Natural killer cell treated with Interleukin-12 subunit alpha and Interleukin-12 subunit beta and Interleukin-15 and Interleukin-18, amount 100 ng/mL, for 72 hours (primary cell): ENCODE measurements around the gene CLEC17A. TPM values are rescaled to one million over a fixed set of nuclear protein-coding genes. Genes with fewer than 3 reads are reported as not detected.
A peak's percentile ranks its signal among the peaks of the same experiment; 100 is the strongest.
"Not testable (repeated sequence)": the region's sequence is repeated elsewhere in the genome, so short reads cannot be mapped to it uniquely, and the experiment has no call there.

ENCODE experiments used
- ATAC-seq, 2 donors: fragments of 150-1000 bp; cut with Tn5 transposase in 1 of 2; sonication (Bioruptor Pico), chemical (Tn5 transposase) in 1 of 2; 2 replicates each; pipeline ENCODE4 v1.10.0; 2021
- DNase-seq: peaks from one replicate; pipeline ENCODE4 v3.0.0; 2022; ENCODE audit warnings: low spot score
- H3K27ac Mint-ChIP-seq, 2 donors: 1 replicate in 1 of 2; 2 replicates in 1 of 2; pipeline ENCODE4 v1.8.0; 2022; ENCODE audit warnings: mixed read lengths in 2 of 2, mild to moderate bottlenecking in 1 of 2, moderate library complexity in 1 of 2
- H3K27me3 Mint-ChIP-seq, 2 donors: 1 replicate in 1 of 2; 2 replicates in 1 of 2; pipeline ENCODE4 v1.8.0; 2022; ENCODE audit warnings: mixed read lengths in 2 of 2
- H3K36me3 Mint-ChIP-seq: one replicate; pipeline ENCODE4 v1.8.0; 2022; ENCODE audit warnings: mixed read lengths
- H3K4me1 Mint-ChIP-seq, 2 donors: 1 replicate in 1 of 2; 2 replicates in 1 of 2; pipeline ENCODE4 v1.8.0; 2022; ENCODE audit warnings: low read depth in 2 of 2, mixed read lengths in 2 of 2, mild to moderate bottlenecking in 1 of 2
- H3K4me3 Mint-ChIP-seq: one replicate; pipeline ENCODE4 v1.8.0; 2022; ENCODE audit warnings: mixed read lengths
- H3K9me3 Mint-ChIP-seq: 2 replicates; pipeline ENCODE4 v1.8.0; 2022; ENCODE audit warnings: mixed read lengths
- total RNA-seq, 2 donors: library from RNA; stranded (reverse); gene quantifications; one replicate each; pipeline ENCODE4 v1.2.3, GENCODE V29; 2022

Gene CLEC17A
- total RNA-seq, 2 donors from 2014 or later: 0.28 TPM; not detected in 1

DNA sequence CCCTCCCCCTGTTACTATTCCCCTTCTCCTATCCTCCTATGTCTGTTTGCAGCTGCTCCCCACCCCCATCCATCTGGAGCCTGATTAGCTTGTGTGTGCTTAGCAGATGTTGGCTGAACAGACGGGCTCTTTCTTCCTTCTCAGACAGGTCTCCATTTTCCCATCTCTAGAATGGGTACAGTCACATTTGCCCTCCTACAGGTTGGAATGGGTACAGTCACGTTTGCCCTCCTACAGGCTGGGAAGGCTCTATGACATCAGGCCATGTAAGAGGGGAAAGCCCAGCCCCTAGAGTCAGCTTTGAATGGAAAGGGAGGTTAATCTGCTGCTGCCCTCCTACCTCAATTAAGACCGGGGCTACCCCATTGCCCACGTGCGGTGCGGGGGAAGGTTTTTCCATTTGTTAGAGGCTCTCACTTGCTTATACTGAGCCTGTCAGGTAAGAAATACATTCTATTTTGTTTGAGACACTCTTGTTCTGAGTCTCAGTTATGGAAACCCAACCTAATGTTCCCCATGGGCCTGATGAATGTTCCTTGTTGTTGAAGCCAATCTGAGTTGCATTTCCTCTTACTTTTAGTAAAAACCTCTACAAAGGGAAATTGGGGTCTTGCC, 2.2 kb upstream of the CLEC17A start:
- ATAC-seq: no peak

DNA sequence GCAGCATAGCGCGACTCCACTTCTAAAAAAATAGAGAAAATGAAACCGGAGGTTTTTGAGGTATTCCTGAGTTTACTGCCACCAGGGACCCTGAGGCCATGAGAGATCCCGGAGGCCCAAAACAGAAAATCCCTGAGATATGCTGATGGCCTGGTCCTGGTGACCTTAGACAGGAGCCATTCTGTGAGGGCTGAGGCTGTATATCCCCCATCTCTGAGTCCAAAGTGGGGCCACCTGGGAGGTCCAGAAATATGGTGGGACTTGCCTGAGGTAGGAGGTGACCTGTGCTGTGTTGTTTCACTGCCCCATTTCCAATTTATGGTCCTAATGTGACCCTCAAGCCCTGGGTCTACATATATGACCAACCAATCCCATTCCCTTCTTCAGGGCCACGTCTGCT, 1.5 kb downstream of the CLEC17A start:
- not testable (repeated sequence) for H3K27ac Mint-ChIP-seq, H3K4me3 Mint-ChIP-seq, H3K4me1 Mint-ChIP-seq, ATAC-seq, H3K27me3 Mint-ChIP-seq, H3K9me3 Mint-ChIP-seq, DNase-seq, H3K36me3 Mint-ChIP-seq

More for the DNA sequence above, 2.2 kb upstream of the CLEC17A start:
- no peaks in the 10 kb centered on the region for H3K9me3 Mint-ChIP-seq
- no peaks in the 10 kb centered on the region for H3K4me1 Mint-ChIP-seq
- no peaks in the 10 kb centered on the region for H3K36me3 Mint-ChIP-seq
- H3K27ac Mint-ChIP-seq: no peak overlapping the region
- no peak overlapping the region for H3K4me3 Mint-ChIP-seq
- DNase-seq: no peak
- H3K27me3 Mint-ChIP-seq: peaks cover 0 to 5% of the 10 kb centered on the region in 2 donors

DNA sequence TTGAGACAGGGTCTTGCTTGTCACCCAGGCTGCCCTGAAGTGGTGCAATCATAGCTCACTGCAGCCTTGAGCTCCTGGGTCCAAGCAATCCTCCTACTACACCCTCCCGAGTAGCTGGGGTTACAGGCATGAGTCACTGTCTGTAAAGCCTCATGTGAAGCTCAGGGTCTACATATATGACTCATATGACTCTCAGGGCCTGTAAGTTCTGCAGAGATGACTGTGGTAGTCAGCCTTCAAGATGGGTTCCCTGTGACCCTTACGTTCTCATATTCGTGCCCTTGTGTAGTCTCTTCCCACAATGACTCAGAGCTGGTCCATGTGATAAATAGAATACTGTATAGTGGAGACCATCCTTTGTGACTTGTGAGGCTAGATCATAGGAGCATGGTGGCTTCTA, 2.3 kb downstream of the CLEC17A start:
- not testable (repeated sequence) for H3K9me3 Mint-ChIP-seq

GRCh38 chr19:14589433-14589832, 6.5 kb downstream of the CLEC17A start:
- not testable (repeated sequence) for H3K9me3 Mint-ChIP-seq, H3K4me1 Mint-ChIP-seq, H3K36me3 Mint-ChIP-seq, H3K27ac Mint-ChIP-seq, H3K4me3 Mint-ChIP-seq, H3K27me3 Mint-ChIP-seq, DNase-seq
- ATAC-seq: peak; percentile 63 to 67

More for the DNA sequence above, 2.3 kb downstream of the CLEC17A start:
- not testable (repeated sequence) for H3K4me1 Mint-ChIP-seq, H3K27ac Mint-ChIP-seq, H3K4me3 Mint-ChIP-seq, H3K36me3 Mint-ChIP-seq, H3K27me3 Mint-ChIP-seq, DNase-seq
- peak; percentile 93 to 97 for ATAC-seq

DNA sequence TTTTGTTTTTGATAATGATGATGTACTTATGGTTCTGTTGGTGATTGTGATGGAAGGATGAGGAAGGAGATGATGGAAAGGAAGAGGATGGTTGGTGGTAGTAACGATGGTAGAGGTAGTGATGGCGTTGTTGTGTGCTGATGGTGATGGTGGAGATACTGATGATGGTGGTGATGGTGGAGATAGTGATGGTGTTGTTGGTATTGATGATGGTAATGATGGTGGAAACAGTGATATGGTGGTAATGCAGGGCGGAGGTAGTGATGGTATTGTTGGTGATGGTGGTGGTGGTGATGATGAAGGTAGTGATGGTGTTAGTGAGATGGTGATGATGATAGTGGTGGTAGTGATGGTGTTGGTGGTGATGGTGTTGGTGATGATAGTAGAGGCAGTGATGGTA, 12.7 kb downstream of the CLEC17A start:
- DNase-seq (no peak), ATAC-seq (no peak)
- Mint-ChIP-seq H3K4me3 (no peak overlapping the region), H3K36me3 (peaks cover 10% of the 10 kb centered on the region), H3K9me3 (peaks cover 7% of the 10 kb centered on the region), H3K27me3 (peaks cover 0 to 6% of the 10 kb centered on the region in 2 donors), H3K27ac (no peak overlapping the region), H3K4me1 (peaks cover 7 to 9% of the 10 kb centered on the region in 2 donors)

DNA sequence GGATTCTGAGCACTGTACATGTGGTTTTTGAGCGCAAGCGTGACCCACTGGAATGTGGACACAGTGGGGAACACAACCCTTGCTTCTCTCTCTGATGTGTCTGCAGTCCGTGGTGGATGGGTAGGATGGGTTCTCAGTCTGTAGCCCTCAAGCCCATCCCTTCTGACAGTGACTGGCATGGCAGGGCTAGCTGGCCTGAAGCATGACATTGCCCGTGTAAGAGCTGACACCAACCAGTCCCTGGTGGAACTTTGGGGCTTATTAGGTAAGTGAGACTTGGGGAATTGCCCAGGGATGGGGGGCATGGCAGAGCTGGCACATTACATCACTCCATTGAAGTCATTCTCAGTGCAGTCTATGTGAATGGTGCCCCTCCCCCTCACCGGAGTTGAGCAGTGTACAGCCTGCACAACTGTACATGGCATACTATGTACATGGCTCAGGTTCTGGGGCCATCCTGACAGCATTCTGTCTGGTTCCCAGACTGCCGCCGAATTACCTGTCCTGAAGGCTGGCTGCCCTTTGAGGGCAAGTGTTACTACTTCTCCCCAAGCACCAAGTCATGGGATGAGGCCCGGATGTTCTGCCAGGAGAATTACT, 16.8 kb downstream of the CLEC17A start:
- peaks cover 7% of the 10 kb centered on the region for H3K9me3 Mint-ChIP-seq
- no peaks in the 10 kb centered on the region for H3K27me3 Mint-ChIP-seq
- no peak for DNase-seq
- H3K4me1 Mint-ChIP-seq: peaks cover 7 to 9% of the 10 kb centered on the region in 2 donors
- ATAC-seq: no peak
- no peak overlapping the region for H3K4me3 Mint-ChIP-seq
- H3K36me3 Mint-ChIP-seq: peaks cover 10% of the 10 kb centered on the region
- H3K27ac Mint-ChIP-seq: no peak overlapping the region

GRCh38 chr19:14603990-14604387, 21.1 kb downstream of the CLEC17A start:
- DNase-seq: no peak
- Mint-ChIP-seq H3K9me3 (no peaks in the 10 kb centered on the region), H3K36me3 (no peaks in the 10 kb centered on the region), H3K27me3 (peaks cover 0 to 2% of the 10 kb centered on the region in 2 donors), H3K27ac (no peak overlapping the region), H3K4me3 (no peak overlapping the region), H3K4me1 (no peaks in the 10 kb centered on the region)
- ATAC-seq: no peak

- no peaks in the 10 kb centered on the region for H3K36me3 Mint-ChIP-seq
- H3K27ac Mint-ChIP-seq: no peak overlapping the region
- ATAC-seq: no peak
- H3K9me3 Mint-ChIP-seq: no peaks in the 10 kb centered on the region
- H3K4me3 Mint-ChIP-seq: no peak overlapping the region
- H3K27me3 Mint-ChIP-seq: peaks cover 0 to 2% of the 10 kb centered on the region in 2 donors
- no peak for DNase-seq
- no peaks in the 10 kb centered on the region for H3K4me1 Mint-ChIP-seq
These were observed 23.7 kb downstream of the CLEC17A start for GRCh38 chr19:14606627-14607026.

DNA sequence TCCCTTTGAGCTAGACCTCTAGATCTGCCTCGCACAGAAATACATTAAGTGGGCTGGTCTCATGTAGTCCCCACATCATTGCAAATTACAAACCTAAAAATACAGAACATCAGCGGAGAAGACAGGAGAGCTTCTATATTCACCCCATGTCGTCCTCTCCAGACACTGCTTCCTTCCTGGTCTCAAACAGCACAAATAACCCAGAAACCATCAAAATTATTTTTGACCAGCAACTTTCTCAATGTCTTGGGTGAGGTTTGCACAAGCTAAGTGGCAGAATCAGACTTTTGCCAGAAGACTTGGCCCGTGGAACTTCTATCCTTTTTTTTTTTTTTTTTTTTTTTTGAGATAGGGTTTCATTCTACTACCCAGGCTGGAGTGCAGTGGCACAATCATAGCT, 28.2 kb downstream of the CLEC17A start:
- H3K9me3 Mint-ChIP-seq: no peaks in the 10 kb centered on the region
- no peak overlapping the region for H3K27ac Mint-ChIP-seq
- H3K4me3 Mint-ChIP-seq: no peak overlapping the region
- no peaks in the 10 kb centered on the region for H3K36me3 Mint-ChIP-seq
- no peak for DNase-seq
- H3K27me3 Mint-ChIP-seq: peaks cover under 1 to 1% of the 10 kb centered on the region in 2 donors
- H3K4me1 Mint-ChIP-seq: peaks cover under 1 to 4% of the 10 kb centered on the region in 2 donors
- ATAC-seq: no peak

- not testable (repeated sequence) for H3K36me3 Mint-ChIP-seq, H3K27me3 Mint-ChIP-seq, ATAC-seq, H3K9me3 Mint-ChIP-seq, H3K4me1 Mint-ChIP-seq, H3K4me3 Mint-ChIP-seq, DNase-seq, H3K27ac Mint-ChIP-seq
These were observed 29.4 kb downstream of the CLEC17A start for GRCh38 chr19:14612242-14612641.

DNA sequence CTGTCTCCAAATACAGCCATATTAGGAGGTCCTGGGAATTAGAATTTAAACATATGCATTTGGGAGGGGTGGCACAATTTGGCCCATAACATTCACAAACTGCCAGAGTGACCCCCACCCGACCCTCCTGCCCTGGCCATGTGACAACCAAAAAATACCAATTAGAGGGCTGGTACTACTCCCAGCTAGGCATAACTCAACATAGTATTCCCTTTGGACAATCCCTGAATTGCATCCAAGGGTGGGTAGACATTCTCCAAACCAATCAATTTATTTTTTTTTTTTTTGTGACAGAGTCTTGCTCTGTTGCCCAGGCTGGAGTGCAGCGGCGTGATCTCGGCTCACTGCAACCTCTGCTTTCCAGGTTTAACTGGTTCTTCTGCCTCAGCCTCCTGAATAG, 29.8 kb downstream of the CLEC17A start:
- Mint-ChIP-seq H3K27me3 (peaks cover 6 to 12% of the 10 kb centered on the region in 2 donors), H3K27ac (no peak overlapping the region), H3K4me1 (peaks cover 4 to 5% of the 10 kb centered on the region in 2 donors), H3K9me3 (no peaks in the 10 kb centered on the region), H3K36me3 (no peaks in the 10 kb centered on the region), H3K4me3 (no peak overlapping the region)
- DNase-seq: no peak
- ATAC-seq: no peak

DNA sequence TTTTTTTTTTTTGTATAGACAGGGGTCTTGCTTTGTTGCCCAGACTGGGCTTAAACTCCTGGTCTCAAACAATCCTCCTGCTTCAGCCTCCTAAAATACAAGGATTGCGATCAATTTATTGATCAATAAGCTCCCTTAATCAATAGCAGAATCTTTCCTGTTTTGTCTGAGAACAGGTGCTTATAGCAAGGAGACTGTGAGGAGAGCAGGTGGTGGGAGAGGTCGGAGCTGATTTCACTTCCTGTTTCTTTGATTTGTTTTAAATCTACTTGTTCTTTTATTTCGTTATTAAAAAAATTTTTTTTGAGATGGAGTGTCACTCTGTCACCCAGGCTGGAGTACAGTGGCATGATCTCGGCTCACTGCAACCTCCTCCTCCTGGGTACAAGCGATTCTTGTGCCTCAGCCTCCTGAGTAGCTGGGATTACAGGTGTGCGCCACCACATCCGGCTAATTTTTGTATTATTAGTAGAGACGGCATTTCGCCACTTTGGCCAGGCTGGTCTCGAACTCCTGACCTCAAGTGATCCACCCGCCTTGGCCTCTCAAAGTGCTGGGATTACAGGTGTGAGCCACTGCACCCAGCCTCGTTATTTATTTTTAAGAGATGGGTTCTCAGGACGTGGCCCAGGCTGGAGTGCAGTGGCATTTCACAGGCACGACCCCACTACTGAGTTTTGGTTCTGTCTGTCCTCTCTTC, 30.7 kb downstream of the CLEC17A start:
- not testable (repeated sequence) for DNase-seq, H3K4me1 Mint-ChIP-seq, H3K27ac Mint-ChIP-seq, H3K9me3 Mint-ChIP-seq, H3K4me3 Mint-ChIP-seq, ATAC-seq, H3K36me3 Mint-ChIP-seq
- peaks cover 6 to 14% of the 10 kb centered on the region in 2 donors for H3K27me3 Mint-ChIP-seq

DNA sequence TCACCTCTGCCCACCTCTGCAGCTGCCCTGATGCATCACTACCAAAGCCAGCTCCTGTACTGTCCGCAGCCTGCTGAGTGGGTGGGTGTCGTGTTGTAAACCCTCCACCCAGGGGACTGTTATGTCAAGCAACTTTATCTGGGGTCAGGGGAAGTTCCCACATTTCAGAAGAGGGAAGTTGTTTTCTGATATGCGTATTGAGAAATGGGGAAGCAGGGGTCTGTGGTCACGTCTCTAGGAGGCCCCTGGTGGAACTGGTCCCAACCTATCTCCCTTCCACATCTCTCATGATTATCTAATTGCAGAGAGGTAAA, 31.2 kb downstream of the CLEC17A start:
- peaks cover 2% of the 10 kb centered on the region for H3K9me3 Mint-ChIP-seq
- peaks cover 6 to 14% of the 10 kb centered on the region in 2 donors for H3K27me3 Mint-ChIP-seq
- DNase-seq (no peak), ATAC-seq (peak; percentile 59 to 61)
- peaks cover 4% of the 10 kb centered on the region for H3K36me3 Mint-ChIP-seq
- peaks cover 4 to 5% of the 10 kb centered on the region in 2 donors for H3K4me1 Mint-ChIP-seq
- no peak overlapping the region for H3K4me3 Mint-ChIP-seq
- H3K27ac Mint-ChIP-seq: no peak overlapping the region

DNA sequence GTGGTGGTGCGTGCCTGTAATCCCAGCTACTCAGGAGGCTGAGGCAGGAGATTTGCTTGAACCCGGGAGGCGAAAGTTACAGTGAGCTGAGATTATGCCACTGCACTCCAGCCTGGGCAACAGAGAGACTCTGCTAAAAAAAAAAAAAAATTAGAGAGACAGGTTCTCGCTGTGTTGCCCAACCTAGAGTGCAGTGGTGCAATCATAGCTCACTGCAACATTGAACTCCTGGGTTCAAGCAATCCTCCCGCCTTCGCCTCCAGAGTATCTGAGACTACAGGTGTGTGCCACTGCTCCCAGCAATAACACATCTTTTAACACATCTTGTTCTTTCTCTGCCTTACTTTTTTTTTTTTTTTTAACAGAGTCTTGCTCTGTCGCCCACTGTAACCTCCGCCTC, 32.7 kb downstream of the CLEC17A start:
- no peak overlapping the region for H3K27ac Mint-ChIP-seq
- no peak for DNase-seq
- peaks cover 9% of the 10 kb centered on the region for H3K9me3 Mint-ChIP-seq
- no peak overlapping the region for H3K4me3 Mint-ChIP-seq
- H3K27me3 Mint-ChIP-seq: peaks cover 6 to 14% of the 10 kb centered on the region in 2 donors
- H3K36me3 Mint-ChIP-seq: peaks cover 13% of the 10 kb centered on the region
- H3K4me1 Mint-ChIP-seq: peaks cover 4 to 5% of the 10 kb centered on the region in 2 donors
- no peak for ATAC-seq
